ENCODE measurements around the gene SHC3. TPM values are rescaled to one million over a fixed set of nuclear protein-coding genes. Genes with fewer than 3 reads are reported as not detected.

SHC3 gene
- total and polyA plus RNA-seq, 2 experiments from 2014 or later, result 1.3 to 2.9 TPM

DNA sequence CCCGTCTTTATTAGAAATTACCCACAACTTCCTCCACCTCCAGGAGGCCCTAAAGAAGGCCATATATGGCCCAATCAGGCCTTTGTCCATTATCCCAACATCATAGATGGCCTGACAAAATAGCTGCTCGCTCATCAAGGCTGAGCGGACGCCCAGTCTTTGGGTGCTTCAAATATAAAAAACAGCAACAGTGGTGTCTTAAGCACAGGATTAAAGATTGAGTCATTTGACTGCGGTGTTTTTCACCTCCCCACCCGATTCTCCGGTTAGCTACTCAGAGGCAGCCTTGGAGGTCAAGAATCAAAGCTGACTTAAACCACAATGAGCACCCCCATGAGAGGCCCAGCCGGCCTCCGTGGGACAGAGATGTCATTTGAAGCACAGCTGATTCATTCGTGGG, 168.6 kb downstream of the SHC3 start (continued):
- TF ChIP-seq, protein P1, sequence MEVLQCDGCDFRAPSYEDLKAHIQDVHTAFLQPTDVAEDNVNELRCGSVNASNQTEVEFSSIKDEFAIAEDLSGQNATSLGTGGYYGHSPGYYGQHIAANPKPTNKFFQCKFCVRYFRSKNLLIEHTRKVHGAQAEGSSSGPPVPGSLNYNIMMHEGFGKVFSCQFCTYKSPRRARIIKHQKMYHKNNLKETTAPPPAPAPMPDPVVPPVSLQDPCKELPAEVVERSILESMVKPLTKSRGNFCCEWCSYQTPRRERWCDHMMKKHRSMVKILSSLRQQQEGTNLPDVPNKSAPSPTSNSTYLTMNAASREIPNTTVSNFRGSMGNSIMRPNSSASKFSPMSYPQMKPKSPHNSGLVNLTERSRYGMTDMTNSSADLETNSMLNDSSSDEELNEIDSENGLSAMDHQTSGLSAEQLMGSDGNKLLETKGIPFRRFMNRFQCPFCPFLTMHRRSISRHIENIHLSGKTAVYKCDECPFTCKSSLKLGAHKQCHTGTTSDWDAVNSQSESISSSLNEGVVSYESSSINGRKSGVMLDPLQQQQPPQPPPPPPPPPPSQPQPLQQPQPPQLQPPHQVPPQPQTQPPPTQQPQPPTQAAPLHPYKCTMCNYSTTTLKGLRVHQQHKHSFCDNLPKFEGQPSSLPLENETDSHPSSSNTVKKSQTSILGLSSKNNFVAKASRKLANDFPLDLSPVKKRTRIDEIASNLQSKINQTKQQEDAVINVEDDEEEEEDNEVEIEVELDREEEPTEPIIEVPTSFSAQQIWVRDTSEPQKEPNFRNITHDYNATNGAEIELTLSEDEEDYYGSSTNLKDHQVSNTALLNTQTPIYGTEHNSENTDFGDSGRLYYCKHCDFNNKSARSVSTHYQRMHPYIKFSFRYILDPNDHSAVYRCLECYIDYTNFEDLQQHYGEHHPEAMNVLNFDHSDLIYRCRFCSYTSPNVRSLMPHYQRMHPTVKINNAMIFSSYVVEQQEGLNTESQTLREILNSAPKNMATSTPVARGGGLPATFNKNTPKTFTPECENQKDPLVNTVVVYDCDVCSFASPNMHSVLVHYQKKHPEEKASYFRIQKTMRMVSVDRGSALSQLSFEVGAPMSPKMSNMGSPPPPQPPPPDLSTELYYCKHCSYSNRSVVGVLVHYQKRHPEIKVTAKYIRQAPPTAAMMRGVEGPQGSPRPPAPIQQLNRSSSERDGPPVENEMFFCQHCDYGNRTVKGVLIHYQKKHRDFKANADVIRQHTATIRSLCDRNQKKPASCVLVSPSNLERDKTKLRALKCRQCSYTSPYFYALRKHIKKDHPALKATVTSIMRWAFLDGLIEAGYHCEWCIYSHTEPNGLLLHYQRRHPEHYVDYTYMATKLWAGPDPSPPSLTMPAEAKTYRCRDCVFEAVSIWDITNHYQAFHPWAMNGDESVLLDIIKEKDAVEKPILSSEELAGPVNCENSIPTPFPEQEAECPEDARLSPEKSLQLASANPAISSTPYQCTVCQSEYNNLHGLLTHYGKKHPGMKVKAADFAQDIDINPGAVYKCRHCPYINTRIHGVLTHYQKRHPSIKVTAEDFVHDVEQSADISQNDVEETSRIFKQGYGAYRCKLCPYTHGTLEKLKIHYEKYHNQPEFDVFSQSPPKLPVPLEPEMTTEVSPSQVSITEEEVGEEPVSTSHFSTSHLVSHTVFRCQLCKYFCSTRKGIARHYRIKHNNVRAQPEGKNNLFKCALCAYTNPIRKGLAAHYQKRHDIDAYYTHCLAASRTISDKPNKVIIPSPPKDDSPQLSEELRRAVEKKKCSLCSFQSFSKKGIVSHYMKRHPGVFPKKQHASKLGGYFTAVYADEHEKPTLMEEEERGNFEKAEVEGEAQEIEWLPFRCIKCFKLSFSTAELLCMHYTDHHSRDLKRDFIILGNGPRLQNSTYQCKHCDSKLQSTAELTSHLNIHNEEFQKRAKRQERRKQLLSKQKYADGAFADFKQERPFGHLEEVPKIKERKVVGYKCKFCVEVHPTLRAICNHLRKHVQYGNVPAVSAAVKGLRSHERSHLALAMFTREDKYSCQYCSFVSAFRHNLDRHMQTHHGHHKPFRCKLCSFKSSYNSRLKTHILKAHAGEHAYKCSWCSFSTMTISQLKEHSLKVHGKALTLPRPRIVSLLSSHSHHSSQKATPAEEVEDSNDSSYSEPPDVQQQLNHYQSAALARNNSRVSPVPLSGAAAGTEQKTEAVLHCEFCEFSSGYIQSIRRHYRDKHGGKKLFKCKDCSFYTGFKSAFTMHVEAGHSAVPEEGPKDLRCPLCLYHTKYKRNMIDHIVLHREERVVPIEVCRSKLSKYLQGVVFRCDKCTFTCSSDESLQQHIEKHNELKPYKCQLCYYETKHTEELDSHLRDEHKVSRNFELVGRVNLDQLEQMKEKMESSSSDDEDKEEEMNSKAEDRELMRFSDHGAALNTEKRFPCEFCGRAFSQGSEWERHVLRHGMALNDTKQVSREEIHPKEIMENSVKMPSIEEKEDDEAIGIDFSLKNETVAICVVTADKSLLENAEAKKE (CRISPR knock-in tag; IDR thresholded peaks at IDR 0.05), result no peak
- TF ChIP-seq CREB1 (CRISPR knock-in tag; IDR thresholded peaks at IDR 0.05; ENCODE audit: low read depth) (no peak), STAT1 (IDR thresholded peaks at IDR 0.05; ENCODE audit: unreplicated experiment) (no peak), NANOG (IDR thresholded peaks at IDR 0.05; ENCODE audit: borderline replicate concordance) (no peak), POLR2AphosphoS5 (IDR thresholded peaks at IDR 0.05; ENCODE audit: low read depth) (no peak)
- TF ChIP-seq, protein P2, sequence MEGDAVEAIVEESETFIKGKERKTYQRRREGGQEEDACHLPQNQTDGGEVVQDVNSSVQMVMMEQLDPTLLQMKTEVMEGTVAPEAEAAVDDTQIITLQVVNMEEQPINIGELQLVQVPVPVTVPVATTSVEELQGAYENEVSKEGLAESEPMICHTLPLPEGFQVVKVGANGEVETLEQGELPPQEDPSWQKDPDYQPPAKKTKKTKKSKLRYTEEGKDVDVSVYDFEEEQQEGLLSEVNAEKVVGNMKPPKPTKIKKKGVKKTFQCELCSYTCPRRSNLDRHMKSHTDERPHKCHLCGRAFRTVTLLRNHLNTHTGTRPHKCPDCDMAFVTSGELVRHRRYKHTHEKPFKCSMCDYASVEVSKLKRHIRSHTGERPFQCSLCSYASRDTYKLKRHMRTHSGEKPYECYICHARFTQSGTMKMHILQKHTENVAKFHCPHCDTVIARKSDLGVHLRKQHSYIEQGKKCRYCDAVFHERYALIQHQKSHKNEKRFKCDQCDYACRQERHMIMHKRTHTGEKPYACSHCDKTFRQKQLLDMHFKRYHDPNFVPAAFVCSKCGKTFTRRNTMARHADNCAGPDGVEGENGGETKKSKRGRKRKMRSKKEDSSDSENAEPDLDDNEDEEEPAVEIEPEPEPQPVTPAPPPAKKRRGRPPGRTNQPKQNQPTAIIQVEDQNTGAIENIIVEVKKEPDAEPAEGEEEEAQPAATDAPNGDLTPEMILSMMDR (conservative IDR thresholded peaks at IDR 0.05; ENCODE audit: low read depth in 2 of 2), result no peak

DNA sequence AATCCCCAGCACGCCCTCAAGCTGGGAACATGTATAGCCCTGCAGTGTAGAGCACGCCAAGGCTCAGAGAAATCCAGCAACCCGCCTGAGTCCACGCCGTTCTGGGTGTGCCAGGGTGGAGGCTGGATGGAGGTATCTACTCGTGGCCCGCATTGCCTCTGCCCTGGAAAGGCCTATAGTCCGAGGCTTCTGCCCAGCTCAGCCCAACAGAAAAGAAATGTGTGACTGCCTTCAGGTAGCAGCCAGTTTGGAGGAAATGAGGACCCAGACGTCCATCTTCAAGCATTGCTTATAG, 169.1 kb downstream of the SHC3 start:
- Histone ChIP-seq H3F3A (replicated peaks; ENCODE audit: low read depth) (no peaks in the 10 kb centered on the region; the same call in 1 of the 2 replicates), H4K20me1 (replicated peaks; ENCODE audit: insufficient read depth) (no peaks in the 10 kb centered on the region), H3K4me3 (no peak overlapping the region), H3K36me3 (ENCODE audit: insufficient read depth) (no peaks in the 10 kb centered on the region), H3K27me3 (ENCODE audit: insufficient read depth) (no peaks in the 10 kb centered on the region), H3K4me2 (no peak overlapping the region), H3K4me1 (ENCODE audit: insufficient read depth) (peaks cover 14% of the 10 kb centered on the region), H3K9me2 (ENCODE audit: insufficient read depth) (no peaks in the 10 kb centered on the region), H3K79me2 (replicated peaks; ENCODE audit: insufficient read depth) (no peaks in the 10 kb centered on the region), H2AFZ (no peak overlapping the region), H3K27ac (ENCODE audit: low read depth) (no peak overlapping the region)
- no peak for ATAC-seq
- no peak overlapping the region for H3K27ac Mint-ChIP-seq
- H3K27me3 Mint-ChIP-seq (ENCODE audit: insufficient read depth, low read depth, poor library complexity), result peaks cover 7% of the 10 kb centered on the region
- no peak overlapping the region for H3K4me3 Mint-ChIP-seq
- no peak for DNase-seq (ENCODE audit: low spot score)
- H3K36me3 Mint-ChIP-seq (ENCODE audit: low read depth), result no peaks in the 10 kb centered on the region; the same call in 2 of the 3 replicates
- H3K4me1 Mint-ChIP-seq, result peaks cover 29% of the 10 kb centered on the region
- H3K9me3 Mint-ChIP-seq, result no peaks in the 10 kb centered on the region
- TF ChIP-seq, protein P3, sequence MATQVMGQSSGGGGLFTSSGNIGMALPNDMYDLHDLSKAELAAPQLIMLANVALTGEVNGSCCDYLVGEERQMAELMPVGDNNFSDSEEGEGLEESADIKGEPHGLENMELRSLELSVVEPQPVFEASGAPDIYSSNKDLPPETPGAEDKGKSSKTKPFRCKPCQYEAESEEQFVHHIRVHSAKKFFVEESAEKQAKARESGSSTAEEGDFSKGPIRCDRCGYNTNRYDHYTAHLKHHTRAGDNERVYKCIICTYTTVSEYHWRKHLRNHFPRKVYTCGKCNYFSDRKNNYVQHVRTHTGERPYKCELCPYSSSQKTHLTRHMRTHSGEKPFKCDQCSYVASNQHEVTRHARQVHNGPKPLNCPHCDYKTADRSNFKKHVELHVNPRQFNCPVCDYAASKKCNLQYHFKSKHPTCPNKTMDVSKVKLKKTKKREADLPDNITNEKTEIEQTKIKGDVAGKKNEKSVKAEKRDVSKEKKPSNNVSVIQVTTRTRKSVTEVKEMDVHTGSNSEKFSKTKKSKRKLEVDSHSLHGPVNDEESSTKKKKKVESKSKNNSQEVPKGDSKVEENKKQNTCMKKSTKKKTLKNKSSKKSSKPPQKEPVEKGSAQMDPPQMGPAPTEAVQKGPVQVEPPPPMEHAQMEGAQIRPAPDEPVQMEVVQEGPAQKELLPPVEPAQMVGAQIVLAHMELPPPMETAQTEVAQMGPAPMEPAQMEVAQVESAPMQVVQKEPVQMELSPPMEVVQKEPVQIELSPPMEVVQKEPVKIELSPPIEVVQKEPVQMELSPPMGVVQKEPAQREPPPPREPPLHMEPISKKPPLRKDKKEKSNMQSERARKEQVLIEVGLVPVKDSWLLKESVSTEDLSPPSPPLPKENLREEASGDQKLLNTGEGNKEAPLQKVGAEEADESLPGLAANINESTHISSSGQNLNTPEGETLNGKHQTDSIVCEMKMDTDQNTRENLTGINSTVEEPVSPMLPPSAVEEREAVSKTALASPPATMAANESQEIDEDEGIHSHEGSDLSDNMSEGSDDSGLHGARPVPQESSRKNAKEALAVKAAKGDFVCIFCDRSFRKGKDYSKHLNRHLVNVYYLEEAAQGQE (IDR thresholded peaks at IDR 0.05; ENCODE audit: unreplicated experiment), result no peak
- TF ChIP-seq, protein P4, sequence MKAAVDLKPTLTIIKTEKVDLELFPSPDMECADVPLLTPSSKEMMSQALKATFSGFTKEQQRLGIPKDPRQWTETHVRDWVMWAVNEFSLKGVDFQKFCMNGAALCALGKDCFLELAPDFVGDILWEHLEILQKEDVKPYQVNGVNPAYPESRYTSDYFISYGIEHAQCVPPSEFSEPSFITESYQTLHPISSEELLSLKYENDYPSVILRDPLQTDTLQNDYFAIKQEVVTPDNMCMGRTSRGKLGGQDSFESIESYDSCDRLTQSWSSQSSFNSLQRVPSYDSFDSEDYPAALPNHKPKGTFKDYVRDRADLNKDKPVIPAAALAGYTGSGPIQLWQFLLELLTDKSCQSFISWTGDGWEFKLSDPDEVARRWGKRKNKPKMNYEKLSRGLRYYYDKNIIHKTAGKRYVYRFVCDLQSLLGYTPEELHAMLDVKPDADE (IDR thresholded peaks at IDR 0.05), result no peak
- no peak for TF ChIP-seq EZH2phosphoT487 (IDR thresholded peaks at IDR 0.05; ENCODE audit: unreplicated experiment)
- no peak for TF ChIP-seq POLR2AphosphoS5 (IDR thresholded peaks at IDR 0.05; ENCODE audit: low read depth)
- no peak for TF ChIP-seq EZH2 (IDR thresholded peaks at IDR 0.05; ENCODE audit: low read depth, unreplicated experiment)
- TF ChIP-seq NANOG (IDR thresholded peaks at IDR 0.05; ENCODE audit: borderline replicate concordance), result no peak
- TF ChIP-seq, protein P2 (conservative IDR thresholded peaks at IDR 0.05; ENCODE audit: low read depth in 2 of 2), result no peak
- TF ChIP-seq STAT1 (IDR thresholded peaks at IDR 0.05; ENCODE audit: unreplicated experiment), result no peak

All from GM23338 (cell line).